NK-92 (cell line): ENCODE data around the gene KIF22.
"Not testable (repeated sequence)": the region's sequence is repeated elsewhere in the genome, so short reads cannot be mapped to it uniquely, and the experiment has no call there.

Experiments
- DNase-seq: peaks from one replicate; lab custom pipeline; 2025; ENCODE audit not compliant: unreplicated experiment; lab: John Stamatoyannopoulos, UW

KIF22 gene

DNA sequence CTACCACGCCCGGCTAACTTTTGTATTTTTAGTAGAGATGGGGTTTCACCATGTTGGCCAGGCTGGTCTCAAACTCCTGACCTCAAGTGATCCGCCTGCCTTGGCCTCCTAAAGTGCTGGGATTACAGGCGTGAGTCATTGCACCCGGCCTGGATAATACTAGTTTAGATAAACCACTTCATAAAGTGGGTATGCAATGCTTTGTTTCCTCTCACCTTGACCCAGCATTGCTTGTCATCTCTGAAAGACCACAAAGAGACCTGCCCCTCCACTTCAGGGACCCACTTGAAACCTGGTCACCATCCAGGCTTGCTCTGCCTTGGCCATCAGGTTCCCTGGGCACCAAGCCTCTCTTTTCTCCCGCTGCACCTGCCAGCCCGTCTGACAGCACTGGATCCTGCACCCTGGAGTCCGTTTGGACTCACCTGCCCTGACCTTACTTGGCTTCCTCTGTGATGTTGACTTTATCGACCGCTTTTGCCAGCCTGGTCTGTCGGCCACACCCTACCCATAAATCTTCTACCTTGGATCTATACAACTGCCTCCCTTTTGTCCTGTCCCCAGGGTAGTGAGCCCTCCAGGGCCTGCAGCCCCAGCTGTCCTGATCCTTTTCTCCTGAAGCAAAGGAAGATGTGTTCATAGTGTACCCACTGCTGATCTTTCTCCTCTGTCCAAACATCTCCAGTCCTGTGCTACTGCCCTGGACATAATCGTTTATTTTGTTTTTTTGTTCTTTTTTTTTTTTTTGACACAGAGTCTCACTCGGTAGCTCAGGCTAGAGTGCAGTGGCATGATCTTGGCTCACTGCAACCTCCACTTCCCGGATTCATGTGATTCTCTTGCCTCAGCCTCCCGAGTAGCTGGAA, 25.2 kb upstream of the KIF22 start:
- DNase-seq: no peak

DNA sequence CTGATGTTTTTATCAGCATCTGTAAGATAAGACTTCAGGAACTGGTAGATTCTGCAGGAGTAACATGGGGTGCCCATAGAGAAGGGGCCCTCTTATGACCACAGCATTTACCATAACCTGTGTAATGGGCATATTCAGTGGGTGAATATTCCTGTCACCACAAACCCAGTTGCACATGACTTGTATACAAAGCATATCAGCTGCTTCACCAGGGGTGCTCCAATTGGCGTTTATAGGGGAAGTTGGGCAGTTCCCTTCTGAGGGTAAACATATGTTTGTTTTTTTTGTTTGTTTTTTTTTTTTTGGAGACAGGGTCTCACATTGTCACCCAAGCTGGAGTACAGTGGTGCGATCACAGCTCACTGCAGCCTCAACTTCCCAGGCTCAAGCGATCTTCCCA, 24.0 kb upstream of the KIF22 start:
- DNase-seq: no peak

DNA sequence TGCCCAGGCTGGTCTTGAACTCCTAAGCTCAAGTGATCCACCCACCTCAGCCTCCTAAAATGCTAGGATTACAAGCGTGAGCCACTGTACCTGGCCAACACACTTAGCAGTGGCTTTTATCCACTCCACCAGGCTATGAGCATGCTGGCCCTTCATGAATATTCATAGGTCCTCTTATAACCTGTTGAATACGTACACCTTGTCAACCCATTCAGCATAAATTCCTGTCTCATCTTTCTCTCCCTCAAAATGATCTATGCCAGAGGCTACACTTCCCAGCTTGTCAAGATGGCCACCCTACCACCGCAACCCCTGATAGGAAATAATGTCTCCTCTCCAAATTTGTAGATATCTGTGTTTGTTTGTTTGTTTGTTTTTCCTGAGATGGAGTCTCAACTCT, 23.5 kb upstream of the KIF22 start:
- DNase-seq: no peak

DNA sequence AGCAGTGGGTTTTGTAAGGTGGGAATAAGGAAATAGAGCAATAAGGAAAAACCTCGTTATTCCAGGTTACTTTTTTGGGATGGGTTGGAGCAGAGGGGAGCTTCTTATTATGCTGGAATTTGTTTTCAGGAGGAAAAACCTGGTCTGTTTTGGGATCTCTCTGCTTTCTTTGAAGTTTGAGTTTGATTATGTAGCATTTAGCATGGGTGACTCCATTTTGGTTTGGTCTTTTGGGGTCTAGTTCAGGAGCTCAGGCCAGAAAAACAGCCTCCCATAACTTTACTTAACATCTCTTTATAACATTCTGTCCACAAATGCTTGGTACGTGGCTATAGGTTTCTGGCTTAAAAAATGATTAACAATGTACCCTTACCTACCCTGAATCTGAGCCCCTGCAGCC, 21.0 kb upstream of the KIF22 start:
- DNase-seq: no peak

DNA sequence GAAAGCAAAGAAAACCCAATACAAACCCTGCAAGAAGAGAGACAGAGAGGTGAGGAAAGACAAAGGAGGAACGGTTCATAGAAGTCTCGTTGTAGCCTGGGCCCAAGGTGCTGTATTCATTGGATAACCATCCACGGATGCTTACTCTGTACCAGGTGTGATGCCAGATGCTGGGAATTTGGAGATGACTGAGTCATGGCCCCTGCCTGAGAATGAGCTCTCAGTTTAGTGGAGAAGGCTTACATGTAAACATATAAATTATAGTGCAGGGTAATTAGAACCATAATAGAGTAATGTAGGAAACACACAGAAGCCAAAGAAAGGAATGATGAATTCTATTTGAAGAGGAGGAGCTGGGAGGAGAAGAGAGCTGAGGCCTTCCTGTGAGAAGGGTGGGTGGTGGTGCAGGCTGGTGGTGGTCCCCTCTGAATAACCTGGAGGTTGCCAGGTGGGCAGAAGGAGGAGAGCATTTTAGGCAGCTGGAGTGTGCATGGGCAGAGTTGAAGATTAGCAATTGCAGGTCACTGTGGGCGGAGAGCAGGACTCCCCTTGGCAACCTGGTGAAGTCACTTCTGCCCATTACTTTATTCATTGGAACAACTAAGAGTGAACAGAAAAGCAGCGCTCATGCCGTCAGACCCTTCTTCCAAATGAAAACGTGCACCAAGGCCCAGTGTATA, 20.2 kb upstream of the KIF22 start:
- DNase-seq: no peak

DNA sequence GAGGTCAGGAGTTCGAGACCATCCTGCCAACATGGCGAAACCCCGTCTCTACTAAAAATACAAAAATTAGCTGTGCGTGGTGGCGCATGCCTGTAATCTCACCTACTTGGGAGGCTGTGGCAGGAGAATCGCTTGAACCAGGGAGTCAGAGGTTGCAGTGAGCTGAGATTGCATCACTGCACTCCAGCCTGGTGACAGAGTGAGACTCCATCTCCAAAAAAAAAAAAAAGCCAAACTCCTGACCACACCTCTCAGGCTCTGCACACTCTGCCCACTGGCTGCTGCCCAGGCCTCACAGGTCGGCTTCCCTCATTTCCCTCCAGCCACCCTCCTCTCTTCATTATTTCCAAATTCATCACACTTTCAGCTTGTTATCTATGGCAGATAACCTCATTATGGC, 18.2 kb upstream of the KIF22 start:
- not testable (repeated sequence) for DNase-seq

DNA sequence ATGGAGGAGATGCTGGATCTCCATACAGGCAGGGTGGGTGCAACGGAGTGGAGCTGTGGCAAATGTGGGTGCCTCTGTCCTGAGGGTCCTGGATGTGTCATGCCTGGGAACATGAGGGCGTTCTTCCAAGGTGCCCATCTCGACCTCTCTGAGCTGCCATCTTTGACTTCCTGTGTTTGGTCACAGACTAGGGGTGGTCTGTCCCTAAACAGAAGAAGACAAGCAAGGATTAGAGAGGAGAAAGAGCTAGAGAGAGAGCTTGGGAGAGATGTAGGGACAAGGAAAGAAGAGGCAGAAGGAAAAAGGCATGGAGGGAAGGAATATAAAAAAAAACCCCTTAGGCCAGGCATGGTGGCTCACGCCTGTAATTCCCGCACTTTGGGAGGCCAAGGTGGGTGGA, 15.8 kb upstream of the KIF22 start:
- no peak for DNase-seq

DNA sequence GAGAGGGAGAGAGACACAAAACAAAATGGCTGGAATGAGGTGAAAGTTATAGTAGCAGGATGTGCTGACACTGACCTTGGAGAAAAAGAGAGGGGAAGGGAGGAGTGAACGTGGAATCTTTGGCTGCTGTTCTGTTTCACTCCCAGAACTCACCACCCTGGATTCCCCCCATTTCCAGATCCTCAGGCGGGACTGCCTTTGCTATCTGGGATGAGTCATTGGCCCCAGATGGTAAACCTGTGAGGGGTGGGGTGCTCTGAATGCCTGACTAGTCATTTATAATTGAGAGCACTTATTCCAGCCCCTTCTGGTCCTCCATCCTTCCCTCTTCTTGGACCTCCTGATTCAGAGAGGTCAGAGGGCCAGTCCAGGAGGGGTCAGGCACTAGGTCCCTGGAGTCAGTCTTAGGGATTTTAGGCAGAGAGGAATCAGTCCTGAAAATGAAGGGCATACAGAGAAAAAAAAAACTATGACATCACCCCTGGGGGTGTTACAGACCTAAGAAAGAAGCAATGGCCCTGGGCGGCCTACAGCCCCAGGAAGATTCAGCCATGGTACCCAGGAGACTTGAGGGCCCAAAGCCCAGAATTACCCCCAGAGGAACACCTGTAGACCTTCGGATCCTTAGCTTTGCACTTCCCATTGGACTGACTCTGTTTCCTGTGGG, 14.7 kb upstream of the KIF22 start:
- no peak for DNase-seq

DNA sequence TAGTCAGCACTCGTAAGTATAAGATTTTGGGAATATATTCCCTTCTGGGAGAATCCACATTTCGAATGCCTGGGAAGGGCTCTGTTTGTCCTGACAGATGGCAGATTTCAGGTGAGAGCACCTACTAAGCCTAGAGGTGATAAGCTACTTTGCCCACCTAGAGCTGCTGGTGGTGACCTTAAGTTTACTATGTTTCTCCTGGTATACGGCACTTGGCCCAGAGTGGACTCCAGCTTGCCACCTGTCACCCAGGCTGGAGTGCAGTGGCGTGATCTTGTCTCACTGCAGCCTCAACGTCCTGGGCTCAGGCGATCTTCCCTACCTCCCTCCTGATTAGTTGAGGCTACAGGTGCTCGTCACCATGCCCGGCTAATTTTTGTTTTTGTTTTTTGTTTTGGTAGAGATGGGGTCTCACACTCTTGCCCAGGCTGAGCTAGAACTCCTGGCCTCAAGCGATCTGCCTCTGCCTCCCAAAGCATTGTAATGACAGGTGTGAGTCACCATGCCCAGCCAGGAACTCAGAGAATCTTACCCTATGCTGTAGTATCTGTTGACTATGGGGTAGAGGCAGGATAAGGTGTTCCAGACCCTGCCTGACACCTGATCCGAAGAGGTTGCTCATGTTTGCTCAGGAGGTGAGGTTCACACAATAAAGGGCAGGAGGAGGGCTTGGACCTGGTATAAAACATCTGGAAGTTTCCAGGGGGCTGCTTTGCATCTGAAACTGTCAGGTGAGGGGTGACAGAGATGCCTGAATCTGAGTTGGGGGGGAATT, 12.8 kb upstream of the KIF22 start, which contains the start of gene ZG16:
TSS of gene ZG16 (plus strand) at position 681 of the 775 bp plus-strand sequence. CDS start 1,011 bp downstream, outside the sequence.
- no peak for DNase-seq

DNA sequence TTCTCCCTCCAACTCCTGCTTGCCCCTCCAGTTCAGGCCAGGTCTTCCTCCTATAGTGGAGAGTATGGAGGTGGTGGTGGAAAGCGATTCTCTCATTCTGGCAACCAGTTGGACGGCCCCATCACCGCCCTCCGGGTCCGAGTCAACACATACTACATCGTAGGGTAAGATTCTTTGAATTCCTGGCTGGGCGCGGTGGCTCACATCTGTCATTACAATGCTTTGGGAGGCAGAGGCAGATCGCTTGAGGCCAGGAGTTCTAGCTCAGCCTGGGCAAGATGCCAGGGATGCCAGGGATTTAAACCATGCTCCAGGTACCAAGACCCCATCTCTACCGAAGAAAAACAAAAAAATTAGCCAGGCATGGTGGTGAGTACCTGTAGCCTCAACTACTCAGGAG, 11.1 kb upstream of the KIF22 start:
- no peak for DNase-seq

DNA sequence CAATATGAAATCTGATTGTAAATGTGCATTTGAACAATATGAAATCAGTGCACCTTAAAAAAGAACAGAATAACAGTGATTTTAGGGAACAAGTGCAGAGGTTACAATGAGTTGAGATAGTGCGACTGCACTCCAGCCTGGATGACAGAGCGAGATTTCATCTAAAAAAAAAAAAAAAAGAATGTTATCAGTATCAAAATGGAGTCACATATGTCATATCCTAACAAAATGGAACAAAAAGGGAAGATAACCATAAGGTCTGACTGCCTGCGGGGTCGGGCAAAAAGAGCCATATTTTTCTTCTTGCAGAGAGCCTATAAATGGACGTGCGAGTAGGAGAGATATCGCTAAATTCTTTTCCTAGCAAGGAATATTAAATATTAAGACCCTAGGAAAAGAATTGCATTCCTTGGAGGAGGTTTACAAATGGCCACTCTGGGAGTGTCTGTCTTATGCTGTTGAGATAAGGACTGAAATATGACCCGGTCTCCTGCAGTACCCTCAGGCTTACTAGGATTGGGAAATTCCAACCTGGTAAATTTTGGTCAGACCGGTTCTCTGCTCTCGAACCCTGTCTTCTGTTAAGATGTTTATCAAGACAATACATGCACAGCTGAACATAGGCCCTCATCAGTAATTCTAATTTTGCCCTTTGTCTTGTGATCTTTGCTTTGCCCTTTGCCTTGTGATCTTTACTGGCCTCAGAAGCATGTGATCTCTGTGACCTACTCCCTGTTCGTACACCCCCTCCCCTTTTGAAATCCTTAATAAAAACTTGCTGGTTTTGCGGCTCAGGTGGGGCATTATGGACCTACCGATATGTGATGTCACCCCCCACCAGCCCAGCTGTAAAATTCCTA, 7.2 kb upstream of the KIF22 start:
- not testable (repeated sequence) for DNase-seq

DNA sequence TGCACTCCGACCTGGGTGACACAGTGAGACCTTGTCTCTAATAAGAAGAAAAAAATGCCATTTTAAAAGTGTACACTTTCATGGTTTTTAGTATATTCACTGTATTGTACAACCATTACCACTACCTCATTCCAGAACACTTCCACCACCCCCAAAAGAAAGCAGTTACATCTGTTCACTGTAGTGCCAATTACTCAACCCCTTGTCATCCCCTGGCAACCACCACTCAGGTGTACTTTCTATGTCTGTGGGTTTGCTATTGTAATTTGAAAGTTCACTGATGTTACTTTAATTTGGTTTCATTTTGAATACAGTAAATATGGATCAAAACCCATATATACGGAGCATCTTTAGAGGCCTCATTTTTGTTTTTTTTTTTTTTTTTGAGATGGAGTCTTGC, 6.4 kb upstream of the KIF22 start:
- DNase-seq: no peak

DNA sequence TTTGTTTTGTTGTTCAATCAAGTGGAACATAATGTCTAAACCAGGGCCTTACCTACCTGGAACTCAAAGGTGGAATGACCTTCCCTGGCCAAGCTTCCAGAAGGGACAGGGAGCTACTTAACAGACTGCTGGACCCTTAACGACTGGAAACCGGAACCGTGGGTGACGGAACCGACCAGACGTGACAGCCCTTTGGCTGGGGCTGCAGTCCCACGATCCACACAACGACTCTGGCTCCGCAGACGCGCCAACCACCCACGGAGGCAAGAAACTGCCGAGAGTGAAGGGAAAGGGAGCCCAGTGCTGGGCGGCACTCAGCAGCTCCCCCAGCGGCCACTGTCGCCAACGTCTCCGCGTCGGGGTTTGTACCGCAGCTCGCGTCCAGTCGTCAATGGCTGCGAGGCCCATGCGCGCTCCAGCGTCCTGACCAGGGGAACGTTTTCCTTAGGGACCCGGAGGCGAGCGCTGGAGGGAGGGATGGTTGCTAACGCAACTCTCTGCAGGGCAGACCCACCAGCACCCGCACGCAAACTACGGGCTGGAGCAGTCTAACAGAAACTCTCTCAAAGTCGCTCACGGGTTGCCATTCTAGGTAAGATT, 5.5 kb upstream of the KIF22 start:
- DNase-seq: no peak

DNA sequence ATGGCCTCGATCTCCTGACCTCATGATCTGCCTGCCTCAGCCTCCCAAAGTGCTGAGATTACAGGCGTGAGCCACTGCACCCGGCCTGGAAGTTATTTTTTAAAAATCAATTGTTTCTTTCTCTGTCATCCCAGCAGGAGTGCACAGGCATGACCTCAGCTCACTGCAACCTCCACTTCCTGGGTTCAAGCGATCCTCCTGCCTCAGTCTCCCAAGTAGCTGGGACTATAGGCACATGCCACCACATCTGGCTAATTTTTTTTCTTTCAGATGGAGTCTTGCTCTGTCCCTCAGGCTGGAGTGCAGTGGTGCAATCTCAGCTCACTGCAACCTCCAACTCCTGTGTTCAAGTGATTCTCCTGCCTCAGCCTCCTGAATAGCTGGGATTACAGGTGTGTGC, 3.4 kb upstream of the KIF22 start:
- DNase-seq: not testable (repeated sequence)

DNA sequence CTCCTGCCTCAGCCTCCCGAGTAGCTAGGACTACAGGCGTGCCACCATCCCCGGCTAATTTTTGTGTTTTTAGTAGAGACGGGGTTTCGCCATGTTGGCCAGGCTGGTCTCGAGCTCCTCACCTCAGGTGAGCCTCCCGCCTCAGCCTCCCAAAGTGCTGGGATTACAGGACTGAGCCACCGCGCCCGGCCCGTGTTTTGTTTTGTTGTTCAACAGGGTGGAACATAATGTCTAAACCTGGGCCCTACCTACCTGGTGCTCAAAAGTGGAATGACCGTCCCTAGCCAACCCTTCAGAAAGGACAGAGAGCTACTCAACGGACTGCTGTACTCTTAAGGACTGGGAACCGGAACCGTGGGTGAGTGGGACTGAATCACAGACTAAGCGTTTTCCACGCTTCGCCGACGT, 772 bp upstream of the KIF22 start:
- no peak for DNase-seq

DNA sequence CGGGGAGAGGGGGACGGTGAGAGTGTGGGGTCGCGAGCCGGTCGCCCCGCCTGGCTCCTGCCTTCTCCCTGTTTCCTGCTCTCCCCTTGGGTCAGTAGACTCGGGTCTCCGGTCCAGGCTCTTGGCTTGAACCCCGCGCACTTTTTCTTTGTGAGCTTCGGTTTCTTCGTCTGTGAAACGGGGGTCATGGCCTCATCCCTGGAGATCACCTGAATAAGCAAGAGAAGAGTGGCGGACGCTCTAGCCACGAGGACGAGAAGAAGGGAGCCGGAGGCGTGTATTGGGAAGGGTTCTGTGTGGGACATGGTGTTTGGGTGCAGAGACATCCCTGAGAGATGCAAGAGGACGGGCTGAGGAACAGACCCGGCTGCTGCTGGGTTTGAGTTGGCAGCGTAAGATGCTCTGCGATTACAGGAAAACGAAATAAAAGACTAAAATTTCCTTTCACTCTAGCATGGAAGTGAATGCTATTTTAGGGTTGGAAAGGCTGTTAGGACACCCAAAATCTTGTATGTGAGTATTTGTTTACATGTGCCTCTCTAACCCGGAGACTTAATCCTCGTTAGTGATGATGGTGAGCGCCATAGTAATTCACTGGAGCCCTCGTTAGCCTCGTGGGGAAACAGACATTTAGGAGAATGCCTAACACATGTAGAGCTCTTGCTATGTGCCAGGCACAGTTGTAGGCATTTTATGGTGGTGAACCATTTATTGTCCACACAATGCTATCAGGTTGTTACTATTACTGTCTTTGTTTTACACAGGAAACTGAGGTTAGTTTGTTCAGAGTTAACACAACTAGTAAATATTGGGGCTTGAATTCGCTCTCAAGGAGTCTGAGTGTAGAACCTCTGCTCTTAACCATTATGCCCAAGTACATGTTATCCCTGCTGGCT, 646 bp downstream of the KIF22 start:
- no peak for DNase-seq

DNA sequence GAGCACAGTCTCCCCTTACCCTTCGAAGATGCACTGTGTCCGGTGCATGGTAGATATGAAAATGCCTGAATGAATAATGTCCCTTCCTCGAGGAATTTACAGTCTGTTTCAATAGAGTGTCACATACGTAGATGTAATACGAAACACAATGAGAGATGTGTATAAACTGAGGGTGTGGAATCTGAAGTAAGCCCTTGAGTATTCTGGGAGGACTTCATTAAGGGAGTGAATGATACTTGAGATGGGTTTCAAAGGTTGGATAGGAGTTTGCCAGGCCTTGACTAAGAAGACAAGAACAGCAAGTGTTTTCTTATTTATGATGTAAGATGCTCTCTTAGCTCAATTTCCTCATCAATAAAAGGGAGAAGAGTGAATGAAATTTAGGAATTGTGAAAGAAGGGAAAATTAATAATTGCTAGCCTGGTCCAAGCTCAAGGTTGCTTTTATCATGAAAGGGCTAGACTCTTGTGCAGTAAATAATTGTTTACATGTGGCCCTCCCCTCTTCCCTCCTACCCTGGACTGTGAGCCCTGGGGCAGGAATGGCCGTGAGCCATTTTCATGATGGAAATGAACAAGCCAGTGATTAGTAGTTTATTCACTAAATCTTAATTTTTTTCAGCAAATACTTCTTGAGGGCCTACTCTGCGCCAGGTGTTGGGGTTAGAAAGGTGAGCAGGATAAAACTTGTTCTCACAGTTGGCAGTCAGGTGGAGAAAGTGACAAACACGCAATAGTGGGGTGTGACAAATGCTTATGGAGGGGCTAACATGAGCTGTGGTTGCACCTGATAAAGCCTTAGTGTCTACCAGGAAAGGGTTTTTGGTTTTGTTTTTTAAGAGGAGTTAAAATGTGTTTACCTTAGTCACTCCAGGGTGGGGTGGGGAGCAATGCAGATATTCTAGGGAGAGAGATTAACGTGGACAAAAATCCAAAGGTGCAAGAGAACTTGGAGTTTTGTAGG, 1.6 kb downstream of the KIF22 start:
- no peak for DNase-seq

DNA sequence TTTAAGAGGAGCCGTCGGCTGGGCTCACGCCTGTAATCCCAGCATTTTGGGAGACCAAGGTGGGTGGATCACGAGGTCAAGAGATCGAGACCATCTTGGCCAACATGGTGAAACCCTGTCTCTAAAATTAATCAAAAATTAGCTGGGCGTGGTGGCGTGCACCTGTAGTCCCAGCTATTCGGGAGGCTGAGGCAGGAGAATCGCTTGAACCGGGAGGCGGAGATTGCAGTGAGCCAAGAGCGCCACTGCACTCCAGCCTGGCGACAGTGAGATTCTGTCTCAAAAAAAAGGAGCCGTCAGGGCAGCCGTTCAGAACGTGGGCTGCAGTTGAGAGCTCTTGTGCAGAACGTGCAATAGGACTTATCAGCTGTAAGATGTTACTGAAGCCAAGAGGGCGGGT, 2.6 kb downstream of the KIF22 start:
- DNase-seq: not testable (repeated sequence)
